ENCODE data around the gene CLDN5.

CLDN5 gene

DNA sequence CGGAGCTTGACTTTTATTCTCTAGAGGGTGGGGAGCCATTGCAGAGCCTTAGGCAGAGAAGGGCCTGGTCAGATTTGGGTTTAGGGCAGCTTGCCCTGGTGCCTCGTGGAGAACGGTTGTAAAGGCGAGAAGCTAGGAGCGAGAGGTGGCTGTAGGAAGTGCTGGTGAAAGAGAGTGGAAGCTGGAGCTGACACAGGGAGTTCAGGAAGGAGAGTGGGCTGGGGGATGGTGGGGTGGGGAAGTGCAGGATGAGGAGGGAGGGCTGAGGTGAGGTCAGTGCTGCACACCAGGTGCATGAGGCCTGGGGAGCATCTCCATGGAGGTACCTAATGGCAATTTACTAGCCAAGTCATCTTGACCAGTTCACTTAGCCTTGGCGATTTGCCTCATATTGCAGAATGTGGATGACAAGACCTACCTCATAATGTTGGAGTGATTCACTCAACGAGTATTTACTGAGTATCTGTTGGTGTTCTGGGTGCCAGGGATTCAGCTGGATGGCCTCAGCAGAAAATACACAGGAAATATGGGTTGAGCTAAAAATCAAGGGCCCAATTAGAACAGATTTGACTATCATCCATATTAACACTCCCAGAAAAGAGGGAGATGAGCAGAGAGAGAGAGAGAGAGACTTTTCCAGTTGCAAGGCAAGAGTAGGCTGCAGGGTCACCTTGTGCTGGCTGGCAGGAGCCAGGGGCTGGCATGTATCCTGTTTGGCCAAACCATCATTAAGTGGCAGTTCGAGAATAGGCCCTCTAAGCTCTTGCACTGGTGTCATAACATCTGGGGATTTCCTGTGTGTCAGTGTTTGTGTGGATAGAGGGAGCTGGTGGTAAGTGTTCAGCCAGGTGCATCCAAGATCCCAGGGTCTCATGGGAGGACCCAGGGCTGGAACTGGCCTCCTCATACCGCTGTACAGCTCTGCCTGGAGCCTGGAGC, 44.4 kb upstream of the CLDN5 start (continued):
- TF ChIP-seq, protein P1, sequence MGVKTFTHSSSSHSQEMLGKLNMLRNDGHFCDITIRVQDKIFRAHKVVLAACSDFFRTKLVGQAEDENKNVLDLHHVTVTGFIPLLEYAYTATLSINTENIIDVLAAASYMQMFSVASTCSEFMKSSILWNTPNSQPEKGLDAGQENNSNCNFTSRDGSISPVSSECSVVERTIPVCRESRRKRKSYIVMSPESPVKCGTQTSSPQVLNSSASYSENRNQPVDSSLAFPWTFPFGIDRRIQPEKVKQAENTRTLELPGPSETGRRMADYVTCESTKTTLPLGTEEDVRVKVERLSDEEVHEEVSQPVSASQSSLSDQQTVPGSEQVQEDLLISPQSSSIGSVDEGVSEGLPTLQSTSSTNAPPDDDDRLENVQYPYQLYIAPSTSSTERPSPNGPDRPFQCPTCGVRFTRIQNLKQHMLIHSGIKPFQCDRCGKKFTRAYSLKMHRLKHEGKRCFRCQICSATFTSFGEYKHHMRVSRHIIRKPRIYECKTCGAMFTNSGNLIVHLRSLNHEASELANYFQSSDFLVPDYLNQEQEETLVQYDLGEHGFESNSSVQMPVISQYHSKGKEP (tag by site-specific recombination; IDR thresholded peaks at IDR 0.05): no peak
- TF ChIP-seq ZNF302 (tag by site-specific recombination; IDR thresholded peaks at IDR 0.05; ENCODE audit: low read depth) (no peak), ZNF239 (tag by site-specific recombination; IDR thresholded peaks at IDR 0.05) (no peak)

DNA sequence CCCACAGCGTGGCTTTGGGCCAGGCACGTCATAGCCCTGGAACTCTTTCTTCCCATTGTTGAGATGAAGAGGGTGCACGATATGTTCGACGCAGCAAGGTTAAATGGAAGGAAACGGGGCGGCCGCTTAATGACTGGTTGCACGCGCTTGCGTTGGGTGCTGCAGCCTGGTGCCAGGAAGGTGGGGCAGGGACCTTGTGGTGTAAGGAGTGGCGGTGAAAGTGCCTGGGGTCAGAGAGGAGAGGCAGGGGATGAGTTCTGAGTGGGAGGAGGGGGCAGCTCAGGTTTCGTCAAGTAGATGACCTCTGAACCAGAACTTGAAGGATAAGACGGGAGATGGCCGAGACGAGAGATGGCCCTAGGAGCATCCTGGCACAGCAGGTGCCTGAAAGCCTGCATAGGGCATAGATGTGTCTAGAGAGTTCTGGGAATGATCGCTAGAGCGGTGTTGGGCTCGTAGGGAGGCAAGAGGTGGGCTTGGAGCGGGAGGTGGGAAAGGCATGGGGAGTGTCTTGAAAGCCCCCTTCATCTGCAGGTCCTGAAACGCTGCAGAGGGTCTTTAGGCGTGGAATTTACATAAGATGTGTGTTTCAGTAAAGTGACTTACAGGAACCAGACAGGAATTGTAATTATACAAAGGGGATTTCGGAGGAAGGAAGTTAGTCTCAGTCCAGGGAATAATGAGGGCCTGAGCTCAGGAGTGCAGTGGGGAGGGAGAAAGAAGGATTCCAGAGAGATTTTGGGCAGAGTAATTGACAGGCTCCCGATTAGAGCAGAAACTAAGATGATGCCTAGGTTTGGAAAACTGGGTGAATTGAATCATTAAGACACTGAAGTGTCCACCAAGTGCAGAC, 43.2 kb upstream of the CLDN5 start:
- no peak for TF ChIP-seq ZNF621 (tag by site-specific recombination; IDR thresholded peaks at IDR 0.05)
- no peak for TF ChIP-seq ZNF175 (tag by site-specific recombination; IDR thresholded peaks at IDR 0.05)
- no peak for TF ChIP-seq ZNF112 (tag by site-specific recombination; IDR thresholded peaks at IDR 0.05)
- no peak for TF ChIP-seq EGR2 (tag by site-specific recombination; IDR thresholded peaks at IDR 0.05; ENCODE audit: low read depth)
- TF ChIP-seq, protein P2, sequence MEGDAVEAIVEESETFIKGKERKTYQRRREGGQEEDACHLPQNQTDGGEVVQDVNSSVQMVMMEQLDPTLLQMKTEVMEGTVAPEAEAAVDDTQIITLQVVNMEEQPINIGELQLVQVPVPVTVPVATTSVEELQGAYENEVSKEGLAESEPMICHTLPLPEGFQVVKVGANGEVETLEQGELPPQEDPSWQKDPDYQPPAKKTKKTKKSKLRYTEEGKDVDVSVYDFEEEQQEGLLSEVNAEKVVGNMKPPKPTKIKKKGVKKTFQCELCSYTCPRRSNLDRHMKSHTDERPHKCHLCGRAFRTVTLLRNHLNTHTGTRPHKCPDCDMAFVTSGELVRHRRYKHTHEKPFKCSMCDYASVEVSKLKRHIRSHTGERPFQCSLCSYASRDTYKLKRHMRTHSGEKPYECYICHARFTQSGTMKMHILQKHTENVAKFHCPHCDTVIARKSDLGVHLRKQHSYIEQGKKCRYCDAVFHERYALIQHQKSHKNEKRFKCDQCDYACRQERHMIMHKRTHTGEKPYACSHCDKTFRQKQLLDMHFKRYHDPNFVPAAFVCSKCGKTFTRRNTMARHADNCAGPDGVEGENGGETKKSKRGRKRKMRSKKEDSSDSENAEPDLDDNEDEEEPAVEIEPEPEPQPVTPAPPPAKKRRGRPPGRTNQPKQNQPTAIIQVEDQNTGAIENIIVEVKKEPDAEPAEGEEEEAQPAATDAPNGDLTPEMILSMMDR (tag by site-specific recombination; IDR thresholded peaks at IDR 0.05): no peak
- TF ChIP-seq, protein P3, sequence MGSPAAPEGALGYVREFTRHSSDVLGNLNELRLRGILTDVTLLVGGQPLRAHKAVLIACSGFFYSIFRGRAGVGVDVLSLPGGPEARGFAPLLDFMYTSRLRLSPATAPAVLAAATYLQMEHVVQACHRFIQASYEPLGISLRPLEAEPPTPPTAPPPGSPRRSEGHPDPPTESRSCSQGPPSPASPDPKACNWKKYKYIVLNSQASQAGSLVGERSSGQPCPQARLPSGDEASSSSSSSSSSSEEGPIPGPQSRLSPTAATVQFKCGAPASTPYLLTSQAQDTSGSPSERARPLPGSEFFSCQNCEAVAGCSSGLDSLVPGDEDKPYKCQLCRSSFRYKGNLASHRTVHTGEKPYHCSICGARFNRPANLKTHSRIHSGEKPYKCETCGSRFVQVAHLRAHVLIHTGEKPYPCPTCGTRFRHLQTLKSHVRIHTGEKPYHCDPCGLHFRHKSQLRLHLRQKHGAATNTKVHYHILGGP (tag by site-specific recombination; IDR thresholded peaks at IDR 0.05): no peak
- TF ChIP-seq ZNF354C (tag by site-specific recombination; IDR thresholded peaks at IDR 0.05; ENCODE audit: borderline replicate concordance, low read depth): no peak
- TF ChIP-seq ZFP37 (tag by site-specific recombination; IDR thresholded peaks at IDR 0.05): no peak
- no peak for TF ChIP-seq GLIS1 (tag by site-specific recombination; IDR thresholded peaks at IDR 0.05)
- TF ChIP-seq ZNF133 (tag by site-specific recombination; IDR thresholded peaks at IDR 0.05): no peak
- TF ChIP-seq ZNF707 (tag by site-specific recombination; IDR thresholded peaks at IDR 0.05): no peak
- TF ChIP-seq, protein P4, sequence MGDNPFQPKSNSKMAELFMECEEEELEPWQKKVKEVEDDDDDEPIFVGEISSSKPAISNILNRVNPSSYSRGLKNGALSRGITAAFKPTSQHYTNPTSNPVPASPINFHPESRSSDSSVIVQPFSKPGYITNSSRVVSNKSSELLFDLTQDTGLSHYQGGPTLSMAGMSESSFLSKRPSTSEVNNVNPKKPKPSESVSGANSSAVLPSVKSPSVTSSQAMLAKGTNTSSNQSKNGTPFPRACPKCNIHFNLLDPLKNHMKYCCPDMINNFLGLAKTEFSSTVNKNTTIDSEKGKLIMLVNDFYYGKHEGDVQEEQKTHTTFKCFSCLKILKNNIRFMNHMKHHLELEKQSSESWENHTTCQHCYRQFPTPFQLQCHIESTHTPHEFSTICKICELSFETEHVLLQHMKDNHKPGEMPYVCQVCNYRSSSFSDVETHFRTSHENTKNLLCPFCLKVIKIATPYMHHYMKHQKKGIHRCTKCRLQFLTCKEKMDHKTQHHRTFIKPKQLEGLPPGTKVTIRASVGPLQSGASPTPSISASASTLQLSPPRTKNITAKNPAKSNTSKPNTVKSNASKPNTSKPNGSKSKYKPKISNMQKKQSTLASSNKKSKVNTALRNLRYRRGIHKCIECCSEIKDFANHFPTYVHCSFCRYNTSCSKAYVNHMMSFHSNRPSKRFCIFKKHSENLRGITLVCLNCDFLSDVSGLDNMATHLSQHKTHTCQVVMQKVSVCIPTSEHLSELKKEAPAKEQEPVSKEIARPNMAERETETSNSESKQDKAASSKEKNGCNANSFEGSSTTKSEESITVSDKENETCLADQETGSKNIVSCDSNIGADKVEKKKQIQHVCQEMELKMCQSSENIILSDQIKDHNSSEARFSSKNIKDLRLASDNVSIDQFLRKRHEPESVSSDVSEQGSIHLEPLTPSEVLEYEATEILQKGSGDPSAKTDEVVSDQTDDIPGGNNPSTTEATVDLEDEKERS (tag by site-specific recombination; IDR thresholded peaks at IDR 0.05): no peak
- TF ChIP-seq ZNF335 (tag by site-specific recombination; conservative IDR thresholded peaks at IDR 0.05): no peak
- no peak for TF ChIP-seq SP2 (tag by site-specific recombination; IDR thresholded peaks at IDR 0.05)
- ChIA-PET POLR2A (no interaction called here), CTCF (interaction anchor here (0.7 kb wide), 1 partner anchor 12 kb away, joined by 4 read pairs; no protein-coding TSS in a partner anchor)
- Histone ChIP-seq H3K27ac (ENCODE audit: extremely low read depth, low read depth, low read length) (no peak overlapping the region), H3K4me3 (ENCODE audit: low read depth, low read length) (no peak overlapping the region), H3K9me3 (ENCODE audit: control insufficient read depth, insufficient read depth, low read depth, low read length) (no peaks in the 10 kb centered on the region), H3K4me1 (ENCODE audit: control insufficient read depth, insufficient read depth, low read length) (no peaks in the 10 kb centered on the region), H3K36me3 (ENCODE audit: control insufficient read depth in 2 of 2, insufficient read depth in 1 of 2, low read length in 2 of 2) (no peaks in the 10 kb centered on the region)
